T-helper 2 cell treated with Interferon-gamma antibody and Interleukin-4, amounts not matched to agents 100 ng/mL and 5 ng/mL, for 36 hours (primary cell): Measurements from ENCODE around the gene CHP2. TPM values are rescaled to one million over a fixed set of nuclear protein-coding genes. Genes with fewer than 3 reads are reported as not detected.

Experiments used
- intact Hi-C: fragments of 100-400 bp; cut with micrococcal nuclease; formaldehyde crosslinking; loops from one replicate; pipeline ENCODE4 v1.15.1; 2023
- total RNA-seq: library from RNA; stranded (reverse); gene quantifications from 2 replicates; pipeline ENCODE4 v1.2.3, GENCODE V29; 2022

Gene CHP2
- total RNA-seq, 1 donor from 2014 or later = not detected

GRCh38 chr16:23807028-23807427 is 52.2 kb downstream of the CHP2 start:
- intact Hi-C loops = loop anchor here (10.0 kb wide), 1 partner anchor 448 kb away; the partner anchor contains the start of gene CACNG3

Other genes with a start within 250 kb of the CHP2 start
- gene GGA2, start 244.5 kb upstream of the CHP2 start, total RNA-seq = 124 and 126 TPM in 2 replicates
- 19.8 and 21.5 TPM in 2 replicates for gene EARS2, start 197.7 kb upstream of the CHP2 start, total RNA-seq
- 42.7 and 45.4 TPM in 2 replicates for gene UBFD1, start 197.3 kb upstream of the CHP2 start, total RNA-seq
- gene NDUFAB1, start 158.7 kb upstream of the CHP2 start, total RNA-seq = 95.1 and 97.6 TPM in 2 replicates
- 21.7 and 23.0 TPM in 2 replicates for gene PALB2, start 113.7 kb upstream of the CHP2 start, total RNA-seq
- gene DCTN5, start 113.6 kb upstream of the CHP2 start, total RNA-seq = 99.9 and 103 TPM in 2 replicates
- 88.1 and 91.8 TPM in 2 replicates for gene PLK1, start 76.1 kb upstream of the CHP2 start, total RNA-seq
- not detected in 2 replicates for gene ERN2, start 41.8 kb upstream of the CHP2 start, total RNA-seq
- 71.8 and 71.9 TPM in 2 replicates for gene PRKCB, start 81.0 kb downstream of the CHP2 start, total RNA-seq